ENCODE measurements around the gene PACRG. TPM values are rescaled to one million over a fixed set of nuclear protein-coding genes. Genes with fewer than 3 reads are reported as not detected.

PACRG gene
- total RNA-seq, 1 experiment from 2014 or later: 0.44 TPM

DNA sequence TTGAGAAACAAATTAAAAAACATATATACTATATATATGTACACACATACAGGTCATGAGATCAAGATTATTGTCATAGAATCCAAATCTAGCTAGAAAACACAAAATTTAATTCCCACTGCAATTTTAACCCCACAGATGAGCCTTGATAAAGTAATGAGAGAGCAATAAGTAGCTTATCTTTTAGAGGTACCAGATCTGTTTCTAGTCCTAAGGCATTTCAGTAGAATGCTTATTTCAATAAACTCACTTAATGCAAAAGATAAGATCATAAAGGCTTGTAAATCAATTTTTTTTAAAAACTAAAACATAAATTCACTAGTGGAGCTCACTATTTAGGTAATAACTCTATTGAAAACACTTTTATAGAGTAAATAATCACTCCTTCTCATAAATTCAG, 47.4 kb upstream of the PACRG start:
- ChIA-PET POLR2A (no interaction called here), CTCF (no interaction called here)
- H3K27me3 Mint-ChIP-seq (ENCODE audit: low read depth): no peaks in the 10 kb centered on the region
- no peak overlapping the region for H3K4me3 Mint-ChIP-seq
- H3K9me3 Mint-ChIP-seq: peaks cover 6% of the 10 kb centered on the region
- H3K36me3 Mint-ChIP-seq: peaks cover 3% of the 10 kb centered on the region; the same call in 1 of the 2 replicates
- no peak for DNase-seq (ENCODE audit: low spot score)
- H3K4me1 Mint-ChIP-seq: no peaks in the 10 kb centered on the region
- TF ChIP-seq SMAD3 (CRISPR knock-in tag; IDR thresholded peaks at IDR 0.05; ENCODE audit: borderline replicate concordance) (no peak), ZNF263 (CRISPR knock-in tag; IDR thresholded peaks at IDR 0.05; ENCODE audit: low read depth) (no peak)
- no peak for ATAC-seq
- no peak overlapping the region for H3K27ac Mint-ChIP-seq

DNA sequence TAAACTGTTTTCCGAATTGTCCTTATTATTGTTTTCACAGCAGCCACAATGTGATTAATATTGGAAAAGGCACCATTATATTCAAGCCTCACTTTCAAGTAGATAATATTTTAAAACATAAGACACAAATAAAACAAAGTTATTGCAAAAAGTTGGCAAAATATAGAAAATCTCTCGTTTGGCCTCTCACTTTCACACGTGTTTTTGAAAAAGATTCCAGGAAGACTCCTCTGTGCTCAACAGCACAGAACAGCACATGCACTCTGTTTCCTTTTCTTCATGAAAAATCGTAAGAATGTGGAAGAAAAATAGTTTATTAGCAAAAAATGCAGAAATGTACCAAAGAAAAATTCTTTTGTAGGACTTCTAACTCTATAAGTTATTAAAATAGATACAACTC, 46.9 kb upstream of the PACRG start:
- POLR2A ChIA-PET: no interaction called here
- Mint-ChIP-seq H3K9me3 (peaks cover 6% of the 10 kb centered on the region), H3K4me1 (no peaks in the 10 kb centered on the region), H3K36me3 (peaks cover 3% of the 10 kb centered on the region; the same call in 1 of the 2 replicates), H3K27me3 (ENCODE audit: low read depth) (no peaks in the 10 kb centered on the region), H3K4me3 (no peak overlapping the region), H3K27ac (no peak overlapping the region)
- DNase-seq (ENCODE audit: low spot score) (no peak), ATAC-seq (no peak)
- CTCF ChIA-PET: no interaction called here
- TF ChIP-seq MLX (CRISPR knock-in tag; IDR thresholded peaks at IDR 0.05) (no peak), ZNF416 (CRISPR knock-in tag; IDR thresholded peaks at IDR 0.05) (no peak), ZNF317 (CRISPR knock-in tag; IDR thresholded peaks at IDR 0.05; ENCODE audit: borderline replicate concordance, low read depth) (no peak), NR2C2 (CRISPR knock-in tag; IDR thresholded peaks at IDR 0.05) (no peak), NFYB (CRISPR knock-in tag; conservative IDR thresholded peaks at IDR 0.05; ENCODE audit: low read depth) (no peak), TEAD4 (CRISPR knock-in tag; IDR thresholded peaks at IDR 0.05) (no peak), E2F4 (CRISPR knock-in tag; IDR thresholded peaks at IDR 0.05; ENCODE audit: borderline replicate concordance, low read depth) (no peak), USF1 (CRISPR knock-in tag; IDR thresholded peaks at IDR 0.05) (no peak)
- TF ChIP-seq, protein P1, sequence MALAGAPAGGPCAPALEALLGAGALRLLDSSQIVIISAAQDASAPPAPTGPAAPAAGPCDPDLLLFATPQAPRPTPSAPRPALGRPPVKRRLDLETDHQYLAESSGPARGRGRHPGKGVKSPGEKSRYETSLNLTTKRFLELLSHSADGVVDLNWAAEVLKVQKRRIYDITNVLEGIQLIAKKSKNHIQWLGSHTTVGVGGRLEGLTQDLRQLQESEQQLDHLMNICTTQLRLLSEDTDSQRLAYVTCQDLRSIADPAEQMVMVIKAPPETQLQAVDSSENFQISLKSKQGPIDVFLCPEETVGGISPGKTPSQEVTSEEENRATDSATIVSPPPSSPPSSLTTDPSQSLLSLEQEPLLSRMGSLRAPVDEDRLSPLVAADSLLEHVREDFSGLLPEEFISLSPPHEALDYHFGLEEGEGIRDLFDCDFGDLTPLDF (CRISPR knock-in tag; IDR thresholded peaks at IDR 0.05): no peak

GRCh38 chr6:162681447-162681846, 46.3 kb upstream of the PACRG start:
- H3K36me3 Mint-ChIP-seq: peaks cover 3% of the 10 kb centered on the region; the same call in 1 of the 2 replicates
- H3K27ac Mint-ChIP-seq: no peak overlapping the region
- no peaks in the 10 kb centered on the region for H3K4me1 Mint-ChIP-seq
- ChIA-PET POLR2A (no interaction called here), CTCF (no interaction called here)
- peaks cover 6% of the 10 kb centered on the region for H3K9me3 Mint-ChIP-seq
- no peak for TF ChIP-seq JAZF1 (CRISPR knock-in tag; IDR thresholded peaks at IDR 0.05)
- no peak for TF ChIP-seq FOXJ3 (CRISPR knock-in tag; IDR thresholded peaks at IDR 0.05; ENCODE audit: borderline replicate concordance)
- no peak for TF ChIP-seq ZNF671 (CRISPR knock-in tag; IDR thresholded peaks at IDR 0.05)
- no peak overlapping the region for H3K4me3 Mint-ChIP-seq
- DNase-seq (ENCODE audit: low spot score): no peak
- no peaks in the 10 kb centered on the region for H3K27me3 Mint-ChIP-seq (ENCODE audit: low read depth)
- ATAC-seq: no peak

DNA sequence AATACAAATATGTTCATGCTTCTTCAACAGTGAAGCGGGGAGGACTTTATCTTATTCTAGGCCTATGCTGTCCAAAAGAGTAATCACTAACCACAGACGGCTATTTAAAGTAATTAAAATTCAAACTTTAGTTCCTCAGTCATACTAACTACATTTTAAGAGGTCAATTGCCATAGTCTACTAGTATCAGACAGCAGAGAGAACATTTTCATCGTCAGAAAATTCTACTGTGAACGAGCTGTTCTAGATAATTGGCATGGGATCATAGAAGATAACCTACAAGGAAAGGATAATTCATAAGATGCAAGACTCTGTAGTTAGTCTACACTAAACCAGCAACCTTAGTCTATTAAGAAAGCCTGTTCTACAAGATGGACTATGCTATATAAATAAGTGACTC, 44.6 kb upstream of the PACRG start:
- Mint-ChIP-seq H3K4me3 (no peak overlapping the region), H3K9me3 (peaks cover 6% of the 10 kb centered on the region), H3K27ac (no peak overlapping the region), H3K4me1 (peaks cover 9% of the 10 kb centered on the region), H3K36me3 (peaks cover 3% of the 10 kb centered on the region; the same call in 1 of the 2 replicates), H3K27me3 (ENCODE audit: low read depth) (no peaks in the 10 kb centered on the region)
- ATAC-seq (no peak), DNase-seq (ENCODE audit: low spot score) (no peak)
- ChIA-PET CTCF (no interaction called here), POLR2A (no interaction called here)
- TF ChIP-seq JAZF1 (CRISPR knock-in tag; IDR thresholded peaks at IDR 0.05) (no peak), ZNF671 (CRISPR knock-in tag; IDR thresholded peaks at IDR 0.05) (no peak), OVOL2 (CRISPR knock-in tag; IDR thresholded peaks at IDR 0.05; ENCODE audit: borderline replicate concordance) (no peak), MYBL2 (CRISPR knock-in tag; IDR thresholded peaks at IDR 0.05) (no peak), TP53 (CRISPR knock-in tag; IDR thresholded peaks at IDR 0.05) (no peak), ZBTB21 (CRISPR knock-in tag; IDR thresholded peaks at IDR 0.05; ENCODE audit: borderline replicate concordance) (no peak), RELA (CRISPR knock-in tag; IDR thresholded peaks at IDR 0.05; ENCODE audit: borderline replicate concordance) (no peak)
- TF ChIP-seq, protein P2, sequence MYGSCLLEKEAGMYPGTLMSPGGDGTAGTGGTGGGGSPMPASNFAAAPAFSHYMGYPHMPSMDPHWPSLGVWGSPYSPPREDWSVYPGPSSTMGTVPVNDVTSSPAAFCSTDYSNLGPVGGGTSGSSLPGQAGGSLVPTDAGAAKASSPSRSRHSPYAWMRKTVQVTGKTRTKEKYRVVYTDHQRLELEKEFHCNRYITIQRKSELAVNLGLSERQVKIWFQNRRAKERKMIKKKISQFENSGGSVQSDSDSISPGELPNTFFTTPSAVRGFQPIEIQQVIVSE (CRISPR knock-in tag; IDR thresholded peaks at IDR 0.05; ENCODE audit: borderline replicate concordance): no peak
